ENCODE data around the gene ZNF407.

The ZNF407 gene

DNA sequence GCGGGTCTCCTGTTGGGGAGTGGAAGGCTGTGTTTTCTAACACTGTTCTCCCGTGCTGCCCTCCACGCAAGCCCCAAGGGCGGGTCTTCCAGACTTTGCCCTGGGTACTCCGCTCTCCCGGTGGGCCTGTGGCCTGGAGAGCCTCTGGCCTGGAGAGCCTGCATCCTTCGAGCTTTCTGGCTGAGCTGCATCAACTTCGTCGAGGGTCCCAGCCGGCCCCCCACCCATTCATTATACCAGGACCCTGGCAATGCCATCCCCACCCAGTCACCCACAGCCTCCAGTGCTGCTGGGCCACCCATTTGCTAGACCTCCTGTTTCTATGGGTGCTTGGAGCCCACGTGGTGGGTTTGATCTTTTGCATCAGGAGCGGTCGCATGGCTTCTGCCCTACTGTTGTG lies 509.1 kb downstream of the ZNF407 start:
- H3K4me3 ChIP-seq (ENCODE audit: low read depth, low read length) = no peak overlapping the region
- TF ChIP-seq, protein P1, sequence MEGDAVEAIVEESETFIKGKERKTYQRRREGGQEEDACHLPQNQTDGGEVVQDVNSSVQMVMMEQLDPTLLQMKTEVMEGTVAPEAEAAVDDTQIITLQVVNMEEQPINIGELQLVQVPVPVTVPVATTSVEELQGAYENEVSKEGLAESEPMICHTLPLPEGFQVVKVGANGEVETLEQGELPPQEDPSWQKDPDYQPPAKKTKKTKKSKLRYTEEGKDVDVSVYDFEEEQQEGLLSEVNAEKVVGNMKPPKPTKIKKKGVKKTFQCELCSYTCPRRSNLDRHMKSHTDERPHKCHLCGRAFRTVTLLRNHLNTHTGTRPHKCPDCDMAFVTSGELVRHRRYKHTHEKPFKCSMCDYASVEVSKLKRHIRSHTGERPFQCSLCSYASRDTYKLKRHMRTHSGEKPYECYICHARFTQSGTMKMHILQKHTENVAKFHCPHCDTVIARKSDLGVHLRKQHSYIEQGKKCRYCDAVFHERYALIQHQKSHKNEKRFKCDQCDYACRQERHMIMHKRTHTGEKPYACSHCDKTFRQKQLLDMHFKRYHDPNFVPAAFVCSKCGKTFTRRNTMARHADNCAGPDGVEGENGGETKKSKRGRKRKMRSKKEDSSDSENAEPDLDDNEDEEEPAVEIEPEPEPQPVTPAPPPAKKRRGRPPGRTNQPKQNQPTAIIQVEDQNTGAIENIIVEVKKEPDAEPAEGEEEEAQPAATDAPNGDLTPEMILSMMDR (IDR thresholded peaks at IDR 0.05; ENCODE audit: insufficient read depth, low read depth, low read length, missing control alignments) = no peak
- no peak for DNase-seq (ENCODE audit: low read depth)

DNA sequence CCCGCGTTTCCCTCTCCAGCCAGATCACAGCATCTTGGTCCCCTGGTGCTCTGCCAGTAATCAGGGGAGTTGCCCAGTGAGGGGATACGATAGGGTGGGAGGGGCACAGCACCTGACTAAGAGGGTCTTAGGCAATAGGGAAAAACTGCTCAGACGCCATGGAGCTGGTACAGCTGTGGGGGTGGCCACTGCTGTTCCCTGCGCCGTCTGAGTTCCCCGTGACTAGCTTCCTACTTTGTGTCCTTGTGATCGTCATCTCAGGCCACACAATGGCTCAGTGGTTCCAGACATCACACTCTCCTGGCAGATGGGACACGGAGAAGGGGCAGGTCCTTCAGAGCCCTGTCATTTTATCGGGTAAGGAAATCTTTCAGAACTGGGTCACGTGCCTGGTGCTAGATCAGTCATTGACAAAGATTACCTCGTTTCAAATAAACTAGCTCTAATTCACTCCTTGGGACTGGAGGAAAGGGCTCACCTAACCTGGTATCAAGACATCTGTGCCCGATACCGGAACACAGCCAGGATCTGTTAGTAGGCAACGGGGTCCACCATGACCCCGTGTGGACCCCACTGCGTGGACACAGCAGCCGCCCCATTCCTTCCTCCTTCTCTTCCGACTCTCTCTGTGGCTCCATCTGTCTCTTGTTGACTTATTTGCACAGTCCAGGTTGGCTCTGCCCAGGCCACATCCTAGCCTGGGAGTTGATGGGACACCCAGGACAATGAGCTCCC lies 509.7 kb downstream of the ZNF407 start:
- no peak for DNase-seq (ENCODE audit: low read depth)
- TF ChIP-seq, protein P1 (IDR thresholded peaks at IDR 0.05; ENCODE audit: insufficient read depth, low read depth, low read length, missing control alignments) = no peak
- H3K4me3 ChIP-seq (ENCODE audit: low read depth, low read length) = no peak overlapping the region

DNA sequence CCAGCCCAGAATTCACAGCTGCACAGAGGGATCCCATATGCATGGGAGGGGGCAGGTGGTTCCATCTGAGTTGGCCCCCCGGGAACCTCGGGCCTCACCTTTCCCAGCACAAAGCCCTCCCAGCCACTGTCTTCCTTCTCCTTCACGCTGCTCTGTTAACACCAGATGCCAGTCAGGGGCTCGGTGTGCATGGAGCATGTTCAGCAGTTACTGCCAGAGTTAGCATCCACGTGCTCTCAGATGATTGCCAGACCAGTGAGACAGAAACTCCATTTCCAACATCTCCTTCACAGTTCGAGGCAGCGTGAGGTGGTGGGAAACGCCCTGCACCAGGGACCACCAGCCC lies 510.2 kb downstream of the ZNF407 start:
- H3K4me3 ChIP-seq (ENCODE audit: low read depth, low read length) = no peak overlapping the region
- TF ChIP-seq, protein P1 (IDR thresholded peaks at IDR 0.05; ENCODE audit: insufficient read depth, low read depth, low read length, missing control alignments) = no peak
- no peak for DNase-seq (ENCODE audit: low read depth)

DNA sequence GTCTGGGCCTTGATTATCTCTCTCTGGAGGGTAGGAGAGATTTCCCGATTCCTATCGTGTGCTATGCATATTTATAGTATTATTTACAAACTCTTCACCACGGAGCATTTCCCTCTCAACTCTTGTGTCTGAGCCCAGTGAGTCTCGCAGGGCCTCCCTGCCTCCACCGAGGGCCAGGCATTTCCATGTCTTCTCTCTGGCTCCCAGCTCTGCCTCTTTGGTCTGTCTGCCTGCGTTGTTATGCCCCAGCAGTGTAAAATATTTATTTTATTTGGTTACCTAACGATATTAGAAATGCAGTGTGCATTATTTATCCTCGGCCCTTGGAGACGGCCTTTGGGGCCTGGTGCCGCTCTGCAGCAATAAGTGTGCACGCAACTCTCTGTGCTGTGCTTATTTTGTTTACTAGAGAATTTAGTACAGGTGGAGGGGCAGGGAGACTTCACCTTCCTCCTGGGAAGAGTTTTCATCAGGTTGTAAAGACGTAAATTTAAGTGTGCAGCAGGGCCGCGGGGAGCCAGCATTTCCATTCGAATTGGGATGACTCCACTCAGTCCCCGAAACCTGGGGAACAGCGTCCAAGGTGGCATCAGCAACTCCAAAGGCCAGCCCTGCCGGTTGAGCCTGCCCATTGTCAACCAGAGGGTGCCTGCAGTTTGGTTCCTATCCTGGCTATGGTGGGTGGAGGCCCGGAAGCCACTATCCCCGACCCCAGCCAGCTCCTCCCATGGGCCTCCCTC lies 511.1 kb downstream of the ZNF407 start:
- DNase-seq (ENCODE audit: low read depth) = no peak
- H3K4me3 ChIP-seq (ENCODE audit: low read depth, low read length) = no peak overlapping the region
- TF ChIP-seq, protein P1 (IDR thresholded peaks at IDR 0.05; ENCODE audit: insufficient read depth, low read depth, low read length, missing control alignments) = no peak

DNA sequence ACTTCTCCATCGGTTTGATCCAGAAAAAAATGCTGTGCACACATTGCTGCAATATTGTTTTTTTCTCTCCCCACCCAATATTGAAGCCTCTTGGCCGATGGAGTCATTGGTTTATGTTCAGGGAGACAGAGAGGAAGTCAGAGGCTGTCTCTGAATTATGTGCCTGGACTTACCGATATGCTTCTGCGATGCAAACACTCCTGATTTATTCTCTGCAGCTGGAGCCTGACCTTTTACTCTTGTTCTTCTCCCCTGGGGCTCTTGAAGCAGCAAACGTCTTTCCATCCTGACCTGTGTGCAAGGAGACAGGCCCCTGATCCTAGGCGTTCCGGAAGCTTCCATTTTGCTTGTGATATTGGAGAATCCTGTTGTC lies 511.6 kb downstream of the ZNF407 start:
- TF ChIP-seq, protein P1 (IDR thresholded peaks at IDR 0.05; ENCODE audit: insufficient read depth, low read depth, low read length, missing control alignments) = no peak
- DNase-seq (ENCODE audit: low read depth) = no peak
- no peak overlapping the region for H3K4me3 ChIP-seq (ENCODE audit: low read depth, low read length)

DNA sequence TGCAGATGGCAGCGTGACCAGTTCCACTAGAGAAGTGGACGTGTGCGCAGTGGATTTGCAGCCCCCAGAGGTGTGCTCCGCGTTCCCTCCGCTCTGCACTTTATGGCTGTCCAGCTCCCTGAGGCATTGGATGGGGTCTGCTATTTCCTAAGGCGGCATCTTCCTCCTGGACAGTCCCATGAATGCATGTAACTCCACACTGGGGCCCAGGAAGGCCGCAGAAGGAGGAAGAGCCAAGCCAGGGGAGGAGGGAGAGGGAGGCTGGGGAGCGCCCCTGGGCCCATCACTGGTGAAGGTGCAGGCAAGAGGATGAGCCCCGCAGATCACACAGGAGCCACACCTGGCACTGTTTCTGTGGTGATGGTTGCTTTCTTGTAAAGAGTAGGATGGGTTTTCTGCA lies 512.1 kb downstream of the ZNF407 start:
- TF ChIP-seq, protein P1 (IDR thresholded peaks at IDR 0.05; ENCODE audit: insufficient read depth, low read depth, low read length, missing control alignments) = no peak
- DNase-seq (ENCODE audit: low read depth) = no peak
- H3K4me3 ChIP-seq (ENCODE audit: low read depth, low read length) = no peak overlapping the region
